Body of pancreas (tissue), 4 donors: ENCODE data around the gene MCCC2. TPM values are rescaled to one million over a fixed set of nuclear protein-coding genes. Genes with fewer than 3 reads are reported as not detected.
"Not testable (repeated sequence)": the region's sequence is repeated elsewhere in the genome, so short reads cannot be mapped to it uniquely, and the experiment has no call there.

Source experiments
- ATAC-seq: fragments of 150-250 bp; one replicate; pipeline ENCODE4 v1.9.1; 2016
- DNase-seq, 4 donors: peaks; one replicate each; pipeline ENCODE4 v3.0.0-alpha.2; 2019
- H3K27ac ChIP-seq, 4 donors: fragments of 200-600 bp; sonication (generic); 1 replicate in 3 of 4; 2 replicates in 1 of 4; pipeline versions ENCODE4 v1.5.1 to v1.6.1; 2016 to 2019; ENCODE audit warnings: mild to moderate bottlenecking in 1 of 4, mixed read lengths in 1 of 4, moderate library complexity in 1 of 4
- H3K27me3 ChIP-seq, 2 donors: fragments of 200-600 bp; sonication (generic); one replicate each; pipeline ENCODE4 v1.6.0; 2016; ENCODE audit warnings: mild to moderate bottlenecking in 1 of 2
- H3K36me3 ChIP-seq, 2 donors: fragments of 200-600 bp; sonication (generic); replicated peaks in 1 of 2; 2 replicates each; pipeline ENCODE4 v1.5.1; 2016; ENCODE audit warnings: low read depth in 2 of 2; ENCODE audit not compliant: insufficient read depth in 1 of 2
- H3K4me1 ChIP-seq: fragments of 200-600 bp; sonication (generic); one replicate; pipeline ENCODE4 v1.6.0; 2016
- H3K4me3 ChIP-seq, 2 donors: fragments of 200-600 bp; sonication (generic); 1 replicate in 1 of 2; 2 replicates in 1 of 2; pipeline ENCODE4 v1.5.1; 2016 to 2019
- H3K9me3 ChIP-seq, 3 donors: fragments of 200-600 bp; sonication (generic); 1 replicate in 2 of 3; 2 replicates in 1 of 3; pipeline ENCODE4 v1.5.1; 2016
- CTCF ChIP-seq, 7 experiments: fragments of 450-650 bp in 4 of 7; fragments of 200-600 bp in 3 of 7; sonication (generic) in 3 of 7; IDR thresholded peaks; one replicate each; pipeline ENCODE4 v1.5.1; 2016 to 2019; ENCODE audit warnings: antibody characterized with exemption in 7 of 7
- POLR2A ChIP-seq, 3 donors: fragments of 450-650 bp; IDR thresholded peaks; one replicate each; pipeline ENCODE4 v1.6.1; 2016; ENCODE audit warnings: antibody characterized with exemption in 3 of 3, mild to moderate bottlenecking in 2 of 3
- WGBS, 2 donors: methylation state at CpG; one replicate each; pipeline ENCODE4 v1.1.5; 2017; 5-methylcytosine and 5-hydroxymethylcytosine counted together
- intact Hi-C: fragments of 100-400 bp; cut with DNase I; formaldehyde crosslinking; loops from one replicate; pipeline ENCODE4 v1.15.1; 2023
- total RNA-seq, 2 donors: library from RNA; depleted of rRNA; stranded (reverse); fragments of >200 nt; gene quantifications; one replicate each; pipeline ENCODE4 v1.1.0, GENCODE V29; 2016

MCCC2 gene
- 10 to 100 TPM; 22.8 to 31.0 TPM for total RNA-seq

- intact Hi-C loops: no loop called here
- DNase-seq (peak; percentile 98 to 99 (median 98)), ATAC-seq (peak; percentile 100)
- WGBS, 2 donors: 0 to 1% methylated on average over 26 to 47 of the region's 56 CpGs
- no peaks in the 10 kb centered on the region for H3K36me3 ChIP-seq
- H3K4me3 ChIP-seq: peak within 1 kb of the TSS; percentile 45 to 73
- no peaks in the 10 kb centered on the region for H3K9me3 ChIP-seq
- peaks cover 30% of the 10 kb centered on the region for H3K4me1 ChIP-seq
- peak within 1 kb of the TSS; percentile 81 to 95 (median 92) for H3K27ac ChIP-seq
- peak in 1 of 7 experiments; percentile 3 for TF ChIP-seq CTCF (IDR thresholded peaks at IDR 0.05)
- TF ChIP-seq POLR2A (IDR thresholded peaks at IDR 0.05): peak; percentile 87 to 94 (median 90)
- H3K27me3 ChIP-seq: no peaks in the 10 kb centered on the region
Observed at GRCh38 chr5:71586941-71587765, at the start of gene MCCC2. MCCC2 (plus strand) TSS chr5:71587340; CDS start chr5:71587426, 86 bp downstream.

- Histone ChIP-seq H3K9me3 (no peaks in the 10 kb centered on the region), H3K36me3 (peaks cover 7 to 12% of the 10 kb centered on the region in 2 donors), H3K27ac (no peak overlapping the region), H3K4me3 (no peak overlapping the region), H3K27me3 (no peaks in the 10 kb centered on the region), H3K4me1 (no peaks in the 10 kb centered on the region)
- DNase-seq (no peak), ATAC-seq (no peak)
- WGBS, 2 donors: 76 to 81% methylated on average over 3 of the region's 3 CpGs
- TF ChIP-seq CTCF (IDR thresholded peaks at IDR 0.05) (no peak), POLR2A (IDR thresholded peaks at IDR 0.05) (no peak)
- intact Hi-C loops: no loop called here
Observed at GRCh38 chr5:71537687-71538086, 49.5 kb upstream of the MCCC2 start.

- WGBS, 2 donors: 97% methylated on average over 7 of the region's 7 CpGs
- H3K27ac ChIP-seq, ATAC-seq, DNase-seq, H3K4me3 ChIP-seq, H3K4me1 ChIP-seq, H3K9me3 ChIP-seq, H3K27me3 ChIP-seq, intact Hi-C loops: not testable (repeated sequence)
- peaks cover 14 to 21% of the 10 kb centered on the region in 2 donors for H3K36me3 ChIP-seq
Observed at GRCh38 chr5:71550885-71551284, 36.3 kb upstream of the MCCC2 start.

- ATAC-seq, H3K27ac ChIP-seq, H3K4me1 ChIP-seq, DNase-seq, H3K9me3 ChIP-seq, intact Hi-C loops, H3K27me3 ChIP-seq, H3K4me3 ChIP-seq: not testable (repeated sequence)
- WGBS, 2 donors: 91 to 98% methylated on average over 5 to 10 of the region's 27 CpGs
- peaks cover 13 to 18% of the 10 kb centered on the region in 2 donors for H3K36me3 ChIP-seq
Observed at GRCh38 chr5:71551582-71551981, 35.6 kb upstream of the MCCC2 start.

GRCh38 chr5:71552026-71552749, 35.0 kb upstream of the MCCC2 start:
- H3K27me3 ChIP-seq, intact Hi-C loops, H3K4me3 ChIP-seq, DNase-seq, H3K4me1 ChIP-seq, H3K9me3 ChIP-seq, ATAC-seq, H3K27ac ChIP-seq: not testable (repeated sequence)
- 96% methylated on average over 34 of the region's 53 CpGs; no CpG with 5 or more reads in 1 of the 2 donors for WGBS, 2 donors
- peaks cover 13 to 22% of the 10 kb centered on the region in 2 donors for H3K36me3 ChIP-seq

- no peak overlapping the region for H3K4me3 ChIP-seq
- H3K27ac ChIP-seq: no peak overlapping the region
- H3K4me1 ChIP-seq: no peaks in the 10 kb centered on the region
- no peak for TF ChIP-seq CTCF (IDR thresholded peaks at IDR 0.05)
- no peak for TF ChIP-seq POLR2A (IDR thresholded peaks at IDR 0.05)
- no peak for DNase-seq
- WGBS, 2 donors: 93 to 98% methylated on average over 4 of the region's 4 CpGs
- H3K36me3 ChIP-seq: peaks cover 9 to 22% of the 10 kb centered on the region in 2 donors
- no peaks in the 10 kb centered on the region for H3K27me3 ChIP-seq
- intact Hi-C loops: no loop called here
- no peak for ATAC-seq
- no peaks in the 10 kb centered on the region for H3K9me3 ChIP-seq
Observed at GRCh38 chr5:71563161-71563560, 24.0 kb upstream of the MCCC2 start.
